ENCODE data around the gene STRN4.
A peak's percentile ranks its signal among the peaks of the same experiment; 100 is the strongest.

Gene STRN4

GRCh38 chr19:46745521-46746280, 549 bp downstream of the STRN4 start, which contains the start of gene FKRP:
FKRP (plus strand) TSS chr19:46746057; CDS start chr19:46755451, 9,394 bp downstream.
- TF ChIP-seq CSDC2 (CRISPR knock-in tag; IDR thresholded peaks at IDR 0.05) (no peak), ARNTL (CRISPR knock-in tag; IDR thresholded peaks at IDR 0.05; ENCODE audit: borderline replicate concordance, low read depth) (no peak), OSR1 (CRISPR knock-in tag; IDR thresholded peaks at IDR 0.05) (no peak), ISL1 (CRISPR knock-in tag; IDR thresholded peaks at IDR 0.05) (no peak), RARB (CRISPR knock-in tag; IDR thresholded peaks at IDR 0.05) (no peak), PPARA (CRISPR knock-in tag; IDR thresholded peaks at IDR 0.05; ENCODE audit: borderline replicate concordance) (no peak), PATZ1 (CRISPR knock-in tag; IDR thresholded peaks at IDR 0.05; ENCODE audit: borderline replicate concordance) (no peak), ZNF8 (CRISPR knock-in tag; IDR thresholded peaks at IDR 0.05) (no peak), TCF4 (CRISPR knock-in tag; IDR thresholded peaks at IDR 0.05; ENCODE audit: borderline replicate concordance) (no peak), TSHZ2 (CRISPR knock-in tag; IDR thresholded peaks at IDR 0.05) (no peak), ZC3H10 (CRISPR knock-in tag; IDR thresholded peaks at IDR 0.05) (no peak), TOX (CRISPR knock-in tag; IDR thresholded peaks at IDR 0.05; ENCODE audit: borderline replicate concordance) (no peak), ZNF565 (CRISPR knock-in tag; conservative IDR thresholded peaks at IDR 0.05; ENCODE audit: low read depth) (no peak)
- TF ChIP-seq, protein P1, sequence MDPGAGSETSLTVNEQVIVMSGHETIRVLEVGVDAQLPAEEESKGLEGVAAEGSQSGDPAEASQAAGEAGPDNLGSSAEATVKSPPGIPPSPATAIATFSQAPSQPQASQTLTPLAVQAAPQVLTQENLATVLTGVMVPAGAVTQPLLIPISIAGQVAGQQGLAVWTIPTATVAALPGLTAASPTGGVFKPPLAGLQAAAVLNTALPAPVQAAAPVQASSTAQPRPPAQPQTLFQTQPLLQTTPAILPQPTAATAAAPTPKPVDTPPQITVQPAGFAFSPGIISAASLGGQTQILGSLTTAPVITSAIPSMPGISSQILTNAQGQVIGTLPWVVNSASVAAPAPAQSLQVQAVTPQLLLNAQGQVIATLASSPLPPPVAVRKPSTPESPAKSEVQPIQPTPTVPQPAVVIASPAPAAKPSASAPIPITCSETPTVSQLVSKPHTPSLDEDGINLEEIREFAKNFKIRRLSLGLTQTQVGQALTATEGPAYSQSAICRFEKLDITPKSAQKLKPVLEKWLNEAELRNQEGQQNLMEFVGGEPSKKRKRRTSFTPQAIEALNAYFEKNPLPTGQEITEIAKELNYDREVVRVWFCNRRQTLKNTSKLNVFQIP (CRISPR knock-in tag; IDR thresholded peaks at IDR 0.05; ENCODE audit: borderline replicate concordance, low read depth), result no peak
- TF ChIP-seq, protein P2, sequence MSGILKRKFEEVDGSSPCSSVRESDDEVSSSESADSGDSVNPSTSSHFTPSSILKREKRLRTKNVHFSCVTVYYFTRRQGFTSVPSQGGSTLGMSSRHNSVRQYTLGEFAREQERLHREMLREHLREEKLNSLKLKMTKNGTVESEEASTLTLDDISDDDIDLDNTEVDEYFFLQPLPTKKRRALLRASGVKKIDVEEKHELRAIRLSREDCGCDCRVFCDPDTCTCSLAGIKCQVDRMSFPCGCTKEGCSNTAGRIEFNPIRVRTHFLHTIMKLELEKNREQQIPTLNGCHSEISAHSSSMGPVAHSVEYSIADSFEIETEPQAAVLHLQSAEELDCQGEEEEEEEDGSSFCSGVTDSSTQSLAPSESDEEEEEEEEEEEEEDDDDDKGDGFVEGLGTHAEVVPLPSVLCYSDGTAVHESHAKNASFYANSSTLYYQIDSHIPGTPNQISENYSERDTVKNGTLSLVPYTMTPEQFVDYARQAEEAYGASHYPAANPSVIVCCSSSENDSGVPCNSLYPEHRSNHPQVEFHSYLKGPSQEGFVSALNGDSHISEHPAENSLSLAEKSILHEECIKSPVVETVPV (CRISPR knock-in tag; IDR thresholded peaks at IDR 0.05), result no peak
- TF ChIP-seq, protein P3, sequence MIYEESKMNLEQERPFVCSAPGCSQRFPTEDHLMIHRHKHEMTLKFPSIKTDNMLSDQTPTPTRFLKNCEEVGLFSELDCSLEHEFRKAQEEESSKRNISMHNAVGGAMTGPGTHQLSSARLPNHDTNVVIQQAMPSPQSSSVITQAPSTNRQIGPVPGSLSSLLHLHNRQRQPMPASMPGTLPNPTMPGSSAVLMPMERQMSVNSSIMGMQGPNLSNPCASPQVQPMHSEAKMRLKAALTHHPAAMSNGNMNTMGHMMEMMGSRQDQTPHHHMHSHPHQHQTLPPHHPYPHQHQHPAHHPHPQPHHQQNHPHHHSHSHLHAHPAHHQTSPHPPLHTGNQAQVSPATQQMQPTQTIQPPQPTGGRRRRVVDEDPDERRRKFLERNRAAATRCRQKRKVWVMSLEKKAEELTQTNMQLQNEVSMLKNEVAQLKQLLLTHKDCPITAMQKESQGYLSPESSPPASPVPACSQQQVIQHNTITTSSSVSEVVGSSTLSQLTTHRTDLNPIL (CRISPR knock-in tag; IDR thresholded peaks at IDR 0.05; ENCODE audit: low read depth), result no peak
- peak; percentile 70 for ATAC-seq

DNA sequence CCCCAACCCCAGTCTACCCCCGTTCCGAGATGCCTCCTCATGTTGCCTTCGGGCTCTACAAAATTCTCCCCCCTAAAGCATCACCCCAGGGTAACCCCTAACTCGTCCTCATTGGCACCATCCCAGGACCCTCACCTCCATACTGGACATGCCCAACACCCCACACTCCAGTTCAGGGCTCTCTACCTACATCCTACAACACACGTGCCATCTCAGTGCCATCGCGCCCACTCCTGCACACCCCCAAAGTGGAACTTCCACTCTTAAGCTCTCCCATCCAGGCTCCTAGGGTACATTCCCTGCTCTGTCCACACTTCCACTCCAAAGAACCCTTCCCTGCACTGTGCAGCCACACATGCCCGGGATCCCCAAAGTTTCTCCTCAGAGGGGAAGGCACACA, 1.2 kb downstream of the STRN4 start:
- peak; percentile 30 for ATAC-seq
- no peak for TF ChIP-seq SNAI2 (CRISPR knock-in tag; IDR thresholded peaks at IDR 0.05)
- TF ChIP-seq, protein P2 (CRISPR knock-in tag; IDR thresholded peaks at IDR 0.05), result no peak
- no peak for TF ChIP-seq OSR1 (CRISPR knock-in tag; IDR thresholded peaks at IDR 0.05)
- no peak for TF ChIP-seq TOX (CRISPR knock-in tag; IDR thresholded peaks at IDR 0.05; ENCODE audit: borderline replicate concordance)

All from SK-N-SH treated with all-trans-retinoic acid at 6 μM for 48 hours (cell line).